ENCODE measurements around the gene ATXN7L1.
A peak's percentile ranks its signal among the peaks of the same experiment; 100 is the strongest.

Gene ATXN7L1

GRCh38 chr7:105661625-105662024 is 214.8 kb downstream of the ATXN7L1 start:
- TF ChIP-seq USF1 (IDR thresholded peaks at IDR 0.05) (no peak), TAF1 (IDR thresholded peaks at IDR 0.05; ENCODE audit: low read depth) (no peak), ZBTB7A (IDR thresholded peaks at IDR 0.05; ENCODE audit: low read depth) (no peak), EP300 (IDR thresholded peaks at IDR 0.05; ENCODE audit: borderline replicate concordance) (no peak), CREB1 (IDR thresholded peaks at IDR 0.05; ENCODE audit: low read depth) (no peak), TEAD4 (IDR thresholded peaks at IDR 0.05) (no peak), EGR1 (IDR thresholded peaks at IDR 0.05) (no peak)

GRCh38 chr7:105656922-105657521 is 219.4 kb downstream of the ATXN7L1 start:
- peak; percentile 53 for TF ChIP-seq RAD21 (IDR thresholded peaks at IDR 0.05; ENCODE audit: low read depth)
- no peak for TF ChIP-seq NFIC (IDR thresholded peaks at IDR 0.05)

- TF ChIP-seq RAD21 (IDR thresholded peaks at IDR 0.05; ENCODE audit: low read depth), result no peak
- no peak for TF ChIP-seq YY1 (IDR thresholded peaks at IDR 0.05; ENCODE audit: low read depth)
- TF ChIP-seq CREB1 (IDR thresholded peaks at IDR 0.05; ENCODE audit: low read depth), result no peak
- TF ChIP-seq CEBPB (IDR thresholded peaks at IDR 0.05), result no peak
- TF ChIP-seq EGR1 (IDR thresholded peaks at IDR 0.05), result no peak
- TF ChIP-seq NFIC (IDR thresholded peaks at IDR 0.05), result no peak
- no peak for TF ChIP-seq TEAD4 (IDR thresholded peaks at IDR 0.05)
- TF ChIP-seq EP300 (IDR thresholded peaks at IDR 0.05; ENCODE audit: borderline replicate concordance), result no peak
- TF ChIP-seq TAF1 (IDR thresholded peaks at IDR 0.05; ENCODE audit: low read depth), result no peak
- TF ChIP-seq, protein P1, sequence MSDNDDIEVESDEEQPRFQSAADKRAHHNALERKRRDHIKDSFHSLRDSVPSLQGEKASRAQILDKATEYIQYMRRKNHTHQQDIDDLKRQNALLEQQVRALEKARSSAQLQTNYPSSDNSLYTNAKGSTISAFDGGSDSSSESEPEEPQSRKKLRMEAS (IDR thresholded peaks at IDR 0.05), result no peak
- TF ChIP-seq ZBTB7A (IDR thresholded peaks at IDR 0.05; ENCODE audit: low read depth), result no peak
These were observed 220.7 kb downstream of the ATXN7L1 start for GRCh38 chr7:105655500-105656380.

GRCh38 chr7:105655067-105655466 is 221.3 kb downstream of the ATXN7L1 start:
- TF ChIP-seq ZBTB7A (IDR thresholded peaks at IDR 0.05; ENCODE audit: low read depth), result no peak
- TF ChIP-seq REST (IDR thresholded peaks at IDR 0.05; ENCODE audit: low read depth), result peak; percentile 87

GRCh38 chr7:105654095-105654686 is 222.2 kb downstream of the ATXN7L1 start:
- TF ChIP-seq CREB1 (IDR thresholded peaks at IDR 0.05; ENCODE audit: low read depth), result no peak
- TF ChIP-seq, protein P1 (IDR thresholded peaks at IDR 0.05), result no peak

DNA sequence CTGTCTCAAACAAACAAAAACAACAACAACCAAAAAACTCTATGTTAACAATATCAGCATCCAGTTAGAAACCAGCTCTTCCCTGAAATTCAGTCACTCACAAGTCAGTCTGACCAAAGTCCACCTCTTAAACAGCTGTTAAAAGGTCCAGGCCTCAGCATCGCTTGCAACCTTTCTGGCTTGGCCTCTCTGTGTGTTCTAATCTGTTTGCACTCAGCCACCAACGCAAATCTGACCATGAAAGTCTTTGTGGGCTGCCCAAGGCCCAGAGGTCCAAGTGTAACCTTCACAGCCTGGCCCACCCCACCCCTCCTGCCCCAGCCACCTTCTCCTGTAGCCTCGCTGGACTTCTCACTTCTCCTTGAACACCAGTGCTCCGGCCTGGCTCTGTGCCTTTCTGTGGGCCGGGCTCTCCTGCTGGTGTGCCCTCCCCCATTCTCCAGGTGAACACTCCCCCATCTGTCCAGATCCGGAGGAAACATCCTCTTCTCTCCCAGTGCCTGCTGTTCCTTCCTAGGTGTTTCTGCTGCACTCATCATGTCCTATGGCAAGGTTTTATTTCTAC is 222.9 kb downstream of the ATXN7L1 start:
- no peak for TF ChIP-seq NFIC (IDR thresholded peaks at IDR 0.05)
- TF ChIP-seq CREB1 (IDR thresholded peaks at IDR 0.05; ENCODE audit: low read depth), result no peak
- no peak for TF ChIP-seq ZBTB7A (IDR thresholded peaks at IDR 0.05; ENCODE audit: low read depth)
- no peak for TF ChIP-seq EP300 (IDR thresholded peaks at IDR 0.05; ENCODE audit: borderline replicate concordance)
- no peak for TF ChIP-seq USF1 (IDR thresholded peaks at IDR 0.05)
- no peak for TF ChIP-seq EGR1 (IDR thresholded peaks at IDR 0.05)
- TF ChIP-seq REST (IDR thresholded peaks at IDR 0.05; ENCODE audit: low read depth), result no peak
- no peak for TF ChIP-seq CEBPB (IDR thresholded peaks at IDR 0.05)
- TF ChIP-seq TAF1 (IDR thresholded peaks at IDR 0.05; ENCODE audit: low read depth), result no peak
- no peak for TF ChIP-seq YY1 (IDR thresholded peaks at IDR 0.05; ENCODE audit: low read depth)
- TF ChIP-seq TCF12 (IDR thresholded peaks at IDR 0.05; ENCODE audit: low read depth), result no peak
- TF ChIP-seq FOXM1 (IDR thresholded peaks at IDR 0.05; ENCODE audit: borderline replicate concordance, low read depth), result no peak
- TF ChIP-seq, protein P1 (IDR thresholded peaks at IDR 0.05), result no peak
- no peak for TF ChIP-seq RAD21 (IDR thresholded peaks at IDR 0.05; ENCODE audit: low read depth)
- no peak for TF ChIP-seq TEAD4 (IDR thresholded peaks at IDR 0.05)

Measured in Ishikawa (cell line).